ENCODE measurements around the gene PRKCQ. TPM values are rescaled to one million over a fixed set of nuclear protein-coding genes. Genes with fewer than 3 reads are reported as not detected.

PRKCQ gene
- total and polyA plus RNA-seq, 2 of the 13 experiments (the other 11 are each of a cell fraction or from before 2014, with no cell fraction given), result 0.13 to 0.35 TPM

GRCh38 chr10:6401558-6402348 is 178.3 kb downstream of the PRKCQ start (continued):
- TF ChIP-seq THAP8 (CRISPR knock-in tag; IDR thresholded peaks at IDR 0.05; ENCODE audit: borderline replicate concordance) (no peak), MED8 (CRISPR knock-in tag; IDR thresholded peaks at IDR 0.05; ENCODE audit: insufficient replicate concordance) (no peak), SALL1 (CRISPR knock-in tag; IDR thresholded peaks at IDR 0.05) (0 out of 2 replicates have a peak, but pooled peaks have one; percentile 32), CREB1 (IDR thresholded peaks at IDR 0.05) (no peak), CREB1 (CRISPR knock-in tag; IDR thresholded peaks at IDR 0.05) (no peak), SAP130 (CRISPR knock-in tag; IDR thresholded peaks at IDR 0.05; ENCODE audit: low read depth) (peak; percentile 48), ATF1 (CRISPR knock-in tag; IDR thresholded peaks at IDR 0.05) (no peak), TFDP2 (CRISPR knock-in tag; IDR thresholded peaks at IDR 0.05) (no peak), NFIC (IDR thresholded peaks at IDR 0.05; ENCODE audit: low read length) (no peak), XBP1 (CRISPR knock-in tag; IDR thresholded peaks at IDR 0.05) (no peak), ZNF652 (CRISPR knock-in tag; IDR thresholded peaks at IDR 0.05; ENCODE audit: borderline replicate concordance, low read depth) (no peak), ZNF44 (CRISPR knock-in tag; IDR thresholded peaks at IDR 0.05) (no peak), ZNF776 (CRISPR knock-in tag; IDR thresholded peaks at IDR 0.05) (no peak), ZNF207 (IDR thresholded peaks at IDR 0.05; ENCODE audit: borderline replicate concordance) (no peak), ZNF660 (CRISPR knock-in tag; IDR thresholded peaks at IDR 0.05; ENCODE audit: borderline replicate concordance, low read depth) (no peak), CAMTA2 (CRISPR knock-in tag; IDR thresholded peaks at IDR 0.05; ENCODE audit: borderline replicate concordance) (no peak), ELF4 (CRISPR knock-in tag; IDR thresholded peaks at IDR 0.05; ENCODE audit: borderline replicate concordance) (no peak), DMTF1 (CRISPR knock-in tag; IDR thresholded peaks at IDR 0.05) (no peak), HCFC1 (IDR thresholded peaks at IDR 0.05; ENCODE audit: low read depth, low read length) (no peak), NFKBIZ (CRISPR knock-in tag; IDR thresholded peaks at IDR 0.05) (no peak), SNAI1 (CRISPR knock-in tag; IDR thresholded peaks at IDR 0.05; ENCODE audit: borderline replicate concordance) (no peak)
- TF ChIP-seq, protein P1, sequence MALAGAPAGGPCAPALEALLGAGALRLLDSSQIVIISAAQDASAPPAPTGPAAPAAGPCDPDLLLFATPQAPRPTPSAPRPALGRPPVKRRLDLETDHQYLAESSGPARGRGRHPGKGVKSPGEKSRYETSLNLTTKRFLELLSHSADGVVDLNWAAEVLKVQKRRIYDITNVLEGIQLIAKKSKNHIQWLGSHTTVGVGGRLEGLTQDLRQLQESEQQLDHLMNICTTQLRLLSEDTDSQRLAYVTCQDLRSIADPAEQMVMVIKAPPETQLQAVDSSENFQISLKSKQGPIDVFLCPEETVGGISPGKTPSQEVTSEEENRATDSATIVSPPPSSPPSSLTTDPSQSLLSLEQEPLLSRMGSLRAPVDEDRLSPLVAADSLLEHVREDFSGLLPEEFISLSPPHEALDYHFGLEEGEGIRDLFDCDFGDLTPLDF (CRISPR knock-in tag; IDR thresholded peaks at IDR 0.05), result no peak
- TF ChIP-seq, protein P2, sequence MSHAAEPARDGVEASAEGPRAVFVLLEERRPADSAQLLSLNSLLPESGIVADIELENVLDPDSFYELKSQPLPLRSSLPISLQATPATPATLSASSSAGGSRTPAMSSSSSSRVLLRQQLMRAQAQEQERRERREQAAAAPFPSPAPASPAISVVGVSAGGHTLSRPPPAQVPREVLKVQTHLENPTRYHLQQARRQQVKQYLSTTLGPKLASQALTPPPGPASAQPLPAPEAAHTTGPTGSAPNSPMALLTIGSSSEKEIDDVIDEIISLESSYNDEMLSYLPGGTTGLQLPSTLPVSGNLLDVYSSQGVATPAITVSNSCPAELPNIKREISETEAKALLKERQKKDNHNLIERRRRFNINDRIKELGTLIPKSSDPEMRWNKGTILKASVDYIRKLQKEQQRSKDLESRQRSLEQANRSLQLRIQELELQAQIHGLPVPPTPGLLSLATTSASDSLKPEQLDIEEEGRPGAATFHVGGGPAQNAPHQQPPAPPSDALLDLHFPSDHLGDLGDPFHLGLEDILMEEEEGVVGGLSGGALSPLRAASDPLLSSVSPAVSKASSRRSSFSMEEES (CRISPR knock-in tag; IDR thresholded peaks at IDR 0.05), result no peak

Measured in HepG2 (cell line).